Mesodermal cell (in vitro differentiated cells): ENCODE results near the gene SLC25A48.
"Not testable (repeated sequence)": the region's sequence is repeated elsewhere in the genome, so short reads cannot be mapped to it uniquely, and the experiment has no call there.

ENCODE experiments used
- H3K27ac ChIP-seq: 2 replicates; pipeline ENCODE4 v1.7.0; 2013; ENCODE audit warnings: mild to moderate bottlenecking, low read depth, low read length, moderate library complexity; ENCODE audit not compliant: severe bottlenecking
- H3K36me3 ChIP-seq: 2 replicates; pipeline ENCODE4 v1.7.1; 2013; ENCODE audit warnings: mild to moderate bottlenecking, low read length, moderate library complexity; ENCODE audit not compliant: control insufficient read depth, insufficient read depth
- H3K4me1 ChIP-seq: one replicate; pipeline ENCODE4 v1.7.1; 2013; ENCODE audit warnings: mild to moderate bottlenecking, low read length; ENCODE audit not compliant: insufficient read depth, control insufficient read depth, poor library complexity, severe bottlenecking
- H3K4me3 ChIP-seq: 2 replicates; pipeline ENCODE4 v1.7.0; 2013; ENCODE audit warnings: low read length, control low read depth, mild to moderate bottlenecking; ENCODE audit not compliant: insufficient read depth, poor library complexity, severe bottlenecking; ENCODE audit errors: extremely low read depth
- H3K9me3 ChIP-seq: 2 replicates; pipeline ENCODE4 v1.7.1; 2013; ENCODE audit warnings: mild to moderate bottlenecking, low read length, moderate library complexity; ENCODE audit not compliant: control insufficient read depth
- WGBS, 2 experiments: methylation state at CpG; one replicate each; pipeline ENCODE4 v1.1.5; 2013; ENCODE audit warnings: missing lambda C conversion rate in 2 of 2; ENCODE audit not compliant: insufficient coverage in 2 of 2; 5-methylcytosine and 5-hydroxymethylcytosine counted together

Gene SLC25A48

GRCh38 chr5:135830384-135830700 lies 4.1 kb upstream of the SLC25A48 start:
- H3K36me3 ChIP-seq = no peaks in the 10 kb centered on the region
- no peaks in the 10 kb centered on the region for H3K4me1 ChIP-seq
- no peak overlapping the region for H3K27ac ChIP-seq
- no peak overlapping the region for H3K4me3 ChIP-seq
- no peaks in the 10 kb centered on the region for H3K9me3 ChIP-seq
- WGBS, 2 experiments = 49 to 52% methylated on average over 3 of the region's 3 CpGs

- 62 to 64% methylated on average over 4 of the region's 4 CpGs for WGBS, 2 experiments
- H3K27ac ChIP-seq = no peak overlapping the region
- no peaks in the 10 kb centered on the region for H3K36me3 ChIP-seq
- no peaks in the 10 kb centered on the region for H3K4me1 ChIP-seq
- no peak overlapping the region for H3K4me3 ChIP-seq
- H3K9me3 ChIP-seq = no peaks in the 10 kb centered on the region
These were observed 3.6 kb upstream of the SLC25A48 start for GRCh38 chr5:135830876-135831275.

GRCh38 chr5:135831439-135831838 lies 3.0 kb upstream of the SLC25A48 start:
- Histone ChIP-seq H3K27ac (no peak overlapping the region), H3K9me3 (no peaks in the 10 kb centered on the region), H3K36me3 (no peaks in the 10 kb centered on the region), H3K4me1 (no peaks in the 10 kb centered on the region), H3K4me3 (no peak overlapping the region)
- no CpG with 5 or more reads among the region's 1 CpG for WGBS, 2 experiments

GRCh38 chr5:135831851-135832555 lies 2.5 kb upstream of the SLC25A48 start:
- no peaks in the 10 kb centered on the region for H3K4me1 ChIP-seq
- WGBS, 2 experiments = 87 to 88% methylated on average over 12 of the region's 12 CpGs
- no peak overlapping the region for H3K27ac ChIP-seq
- no peak overlapping the region for H3K4me3 ChIP-seq
- no peaks in the 10 kb centered on the region for H3K9me3 ChIP-seq
- H3K36me3 ChIP-seq = no peaks in the 10 kb centered on the region

GRCh38 chr5:135832941-135833920 lies 1.2 kb upstream of the SLC25A48 start:
- peaks cover 2% of the 10 kb centered on the region for H3K9me3 ChIP-seq
- 89% methylated on average over 8 to 10 of the region's 14 CpGs for WGBS, 2 experiments
- no peak overlapping the region for H3K4me3 ChIP-seq
- H3K4me1 ChIP-seq = no peaks in the 10 kb centered on the region
- H3K36me3 ChIP-seq = no peaks in the 10 kb centered on the region
- no peak overlapping the region for H3K27ac ChIP-seq

- Histone ChIP-seq H3K36me3 (no peaks in the 10 kb centered on the region), H3K9me3 (peaks cover 8% of the 10 kb centered on the region), H3K4me1 (no peaks in the 10 kb centered on the region), H3K27ac (no peak overlapping the region), H3K4me3 (peak overlapping the region; percentile 49)
- WGBS, 2 experiments = 31 to 39% methylated on average over 14 to 16 of the region's 16 CpGs
These were observed 363 bp upstream of the SLC25A48 start for GRCh38 chr5:135833961-135834638.

- WGBS, 2 experiments = 67 to 72% methylated on average over 5 of the region's 7 CpGs
- no peaks in the 10 kb centered on the region for H3K36me3 ChIP-seq
- peaks cover 8% of the 10 kb centered on the region for H3K9me3 ChIP-seq
- no peak overlapping the region for H3K4me3 ChIP-seq
- H3K27ac ChIP-seq = no peak overlapping the region
- no peaks in the 10 kb centered on the region for H3K4me1 ChIP-seq
These were observed 1.3 kb downstream of the SLC25A48 start for GRCh38 chr5:135835766-135836165.

GRCh38 chr5:135838395-135838794 lies 3.9 kb downstream of the SLC25A48 start:
- H3K9me3 ChIP-seq, H3K36me3 ChIP-seq, H3K4me1 ChIP-seq, H3K27ac ChIP-seq, H3K4me3 ChIP-seq: not testable (repeated sequence)

- Histone ChIP-seq H3K27ac (no peak overlapping the region), H3K9me3 (peaks cover 8% of the 10 kb centered on the region), H3K4me1 (no peaks in the 10 kb centered on the region), H3K4me3 (no peak overlapping the region), H3K36me3 (no peaks in the 10 kb centered on the region)
- WGBS, 2 experiments = 83 to 97% methylated on average over 3 to 4 of the region's 4 CpGs
These were observed 5.1 kb downstream of the SLC25A48 start for GRCh38 chr5:135839566-135839965.

GRCh38 chr5:135840959-135841358 lies 6.5 kb downstream of the SLC25A48 start:
- Histone ChIP-seq H3K4me1 (no peaks in the 10 kb centered on the region), H3K36me3 (no peaks in the 10 kb centered on the region), H3K27ac (no peak overlapping the region), H3K4me3 (no peak overlapping the region), H3K9me3 (peaks cover 8% of the 10 kb centered on the region)
- WGBS, 2 experiments = 91% methylated on average over 2 of the region's 4 CpGs; no CpG with 5 or more reads in 1 of the 2 experiments
